Measurements from ENCODE around the gene TSG101.

The TSG101 gene

GRCh38 chr11:18492888-18493287, 33.9 kb downstream of the TSG101 start:
- DNase-seq = no peak

- DNase-seq = no peak
Measured at GRCh38 chr11:18491924-18492323, 34.8 kb downstream of the TSG101 start.

GRCh38 chr11:18490736-18491485, 35.8 kb downstream of the TSG101 start:
- no peak for DNase-seq

- DNase-seq = no peak
Measured at GRCh38 chr11:18490319-18490718, 36.4 kb downstream of the TSG101 start.

GRCh38 chr11:18485913-18486528, 40.7 kb downstream of the TSG101 start:
- DNase-seq = no peak

GRCh38 chr11:18479063-18479462, 47.7 kb downstream of the TSG101 start:
- no peak for DNase-seq

- DNase-seq = no peak
Measured at GRCh38 chr11:18472587-18472986, 54.2 kb downstream of the TSG101 start.

GRCh38 chr11:18471995-18472394, 54.7 kb downstream of the TSG101 start:
- peak in 1 of 5 experiments; percentile 27 for DNase-seq

- DNase-seq = no peak
Measured at GRCh38 chr11:18468961-18469360, 57.8 kb downstream of the TSG101 start.

GRCh38 chr11:18468059-18468458, 58.7 kb downstream of the TSG101 start:
- DNase-seq = no peak

GRCh38 chr11:18466402-18466801, 60.3 kb downstream of the TSG101 start:
- no peak for DNase-seq

GRCh38 chr11:18463439-18463838, 63.3 kb downstream of the TSG101 start:
- DNase-seq = no peak

- no peak for DNase-seq
Measured at GRCh38 chr11:18461909-18462308, 64.8 kb downstream of the TSG101 start.

- DNase-seq = no peak
Measured at GRCh38 chr11:18459634-18460033, 67.1 kb downstream of the TSG101 start.

- DNase-seq = no peak
Measured at GRCh38 chr11:18457450-18457849, 69.3 kb downstream of the TSG101 start.

- peak in 1 of 5 experiments; percentile 37 for DNase-seq
Measured at GRCh38 chr11:18455686-18456372, 70.9 kb downstream of the TSG101 start, which contains the start of gene LDHAL6A. LDHAL6A (plus strand) TSS chr11:18455856; CDS start chr11:18456681, 825 bp downstream.

GRCh38 chr11:18452927-18453326, 73.8 kb downstream of the TSG101 start:
- no peak for DNase-seq

GRCh38 chr11:18449251-18449650, 77.5 kb downstream of the TSG101 start:
- DNase-seq = no peak

GRCh38 chr11:18438691-18439090, 88.1 kb downstream of the TSG101 start:
- no peak for DNase-seq
